Glutamatergic neuron (in vitro differentiated cells): ENCODE results near the gene NRIP1. TPM values are rescaled to one million over a fixed set of nuclear protein-coding genes. Genes with fewer than 3 reads are reported as not detected.

Experiments
- DNase-seq: peaks from one replicate; pipeline ENCODE4 v3.0.0; 2022
- H3K27ac Mint-ChIP-seq: one replicate; pipeline ENCODE4 v1.8.0; 2020; ENCODE audit warnings: mild to moderate bottlenecking, mixed read lengths, inconsistent platforms; ENCODE audit not compliant: unreplicated experiment
- H3K27me3 Mint-ChIP-seq: one replicate; pipeline ENCODE4 v1.8.0; 2020; ENCODE audit warnings: mild to moderate bottlenecking, moderate library complexity, mixed read lengths, inconsistent platforms; ENCODE audit not compliant: unreplicated experiment
- H3K36me3 Mint-ChIP-seq: one replicate; pipeline ENCODE4 v1.8.0; 2020; ENCODE audit warnings: mild to moderate bottlenecking, mixed read lengths, inconsistent platforms; ENCODE audit not compliant: unreplicated experiment
- H3K4me1 Mint-ChIP-seq: one replicate; pipeline ENCODE4 v1.8.0; 2020; ENCODE audit warnings: mild to moderate bottlenecking, low read depth, mixed read lengths, inconsistent platforms; ENCODE audit not compliant: unreplicated experiment
- H3K4me3 Mint-ChIP-seq: one replicate; pipeline ENCODE4 v1.8.0; 2020; ENCODE audit warnings: mild to moderate bottlenecking, mixed read lengths, inconsistent platforms; ENCODE audit not compliant: unreplicated experiment
- H3K9me3 Mint-ChIP-seq: one replicate; pipeline ENCODE4 v1.8.0; 2020; ENCODE audit warnings: mild to moderate bottlenecking, moderate library complexity, mixed read lengths, inconsistent platforms; ENCODE audit not compliant: unreplicated experiment
- total RNA-seq: library from RNA; stranded (reverse); fragmentation: NEBNext Ultra II Directional; extraction: Animal tissue kit (Norgen Biotek cat#: 25700); gene quantifications from one replicate; pipeline ENCODE4 v1.2.1, GENCODE V29; 2021; ENCODE audit not compliant: unreplicated experiment
- TF ChIP-seq, protein P1 (sequence below): fragments of 200-600 bp; sonication (generic); IDR thresholded peaks from one replicate; pipeline ENCODE4 v1.5.0; 2021; ENCODE audit not compliant: partially characterized antibody, unreplicated experiment

Gene NRIP1
- total RNA-seq, 1 donor from 2014 or later, result 51.5 TPM

- H3K9me3 Mint-ChIP-seq, result no peaks in the 10 kb centered on the region
- H3K27me3 Mint-ChIP-seq, result no peaks in the 10 kb centered on the region
- no peak for DNase-seq
- no peaks in the 10 kb centered on the region for H3K36me3 Mint-ChIP-seq
- peaks cover 10% of the 10 kb centered on the region for H3K4me1 Mint-ChIP-seq
- TF ChIP-seq, protein P1, sequence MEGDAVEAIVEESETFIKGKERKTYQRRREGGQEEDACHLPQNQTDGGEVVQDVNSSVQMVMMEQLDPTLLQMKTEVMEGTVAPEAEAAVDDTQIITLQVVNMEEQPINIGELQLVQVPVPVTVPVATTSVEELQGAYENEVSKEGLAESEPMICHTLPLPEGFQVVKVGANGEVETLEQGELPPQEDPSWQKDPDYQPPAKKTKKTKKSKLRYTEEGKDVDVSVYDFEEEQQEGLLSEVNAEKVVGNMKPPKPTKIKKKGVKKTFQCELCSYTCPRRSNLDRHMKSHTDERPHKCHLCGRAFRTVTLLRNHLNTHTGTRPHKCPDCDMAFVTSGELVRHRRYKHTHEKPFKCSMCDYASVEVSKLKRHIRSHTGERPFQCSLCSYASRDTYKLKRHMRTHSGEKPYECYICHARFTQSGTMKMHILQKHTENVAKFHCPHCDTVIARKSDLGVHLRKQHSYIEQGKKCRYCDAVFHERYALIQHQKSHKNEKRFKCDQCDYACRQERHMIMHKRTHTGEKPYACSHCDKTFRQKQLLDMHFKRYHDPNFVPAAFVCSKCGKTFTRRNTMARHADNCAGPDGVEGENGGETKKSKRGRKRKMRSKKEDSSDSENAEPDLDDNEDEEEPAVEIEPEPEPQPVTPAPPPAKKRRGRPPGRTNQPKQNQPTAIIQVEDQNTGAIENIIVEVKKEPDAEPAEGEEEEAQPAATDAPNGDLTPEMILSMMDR, result no peak
- H3K27ac Mint-ChIP-seq, result no peak overlapping the region
- H3K4me3 Mint-ChIP-seq, result no peak overlapping the region
Measured at GRCh38 chr21:14975136-14975919, 89.5 kb downstream of the NRIP1 start.

GRCh38 chr21:14972678-14973077, 92.1 kb downstream of the NRIP1 start:
- Mint-ChIP-seq H3K9me3 (peaks cover 3% of the 10 kb centered on the region), H3K27ac (no peak overlapping the region), H3K27me3 (no peaks in the 10 kb centered on the region), H3K4me3 (no peak overlapping the region), H3K4me1 (no peaks in the 10 kb centered on the region), H3K36me3 (peaks cover 3% of the 10 kb centered on the region)
- TF ChIP-seq, protein P1, result no peak
- no peak for DNase-seq

DNA sequence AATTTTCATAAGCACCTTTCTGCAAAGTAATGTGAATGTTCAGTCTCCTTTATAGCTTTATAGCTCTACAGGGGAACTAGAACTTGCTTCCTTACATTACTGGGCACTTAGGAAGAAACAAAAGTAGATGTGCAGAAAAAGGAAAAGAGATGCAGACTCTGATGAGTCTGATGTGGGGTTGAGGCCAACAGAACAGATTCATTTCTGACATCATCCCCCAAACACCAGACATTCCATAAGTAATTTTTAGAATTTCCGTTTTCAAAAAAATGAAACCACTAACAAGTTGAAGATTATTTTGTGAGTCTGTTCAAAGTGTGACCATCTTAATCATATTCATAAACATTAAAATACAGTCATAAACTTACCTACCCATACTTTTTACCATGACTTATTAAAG, 96.0 kb downstream of the NRIP1 start:
- TF ChIP-seq, protein P1, result no peak
- H3K9me3 Mint-ChIP-seq, result peaks cover 3% of the 10 kb centered on the region
- peaks cover 6% of the 10 kb centered on the region for H3K4me1 Mint-ChIP-seq
- no peaks in the 10 kb centered on the region for H3K27me3 Mint-ChIP-seq
- H3K27ac Mint-ChIP-seq, result no peak overlapping the region
- no peak for DNase-seq
- H3K4me3 Mint-ChIP-seq, result no peak overlapping the region
- peaks cover 15% of the 10 kb centered on the region for H3K36me3 Mint-ChIP-seq

- Mint-ChIP-seq H3K27ac (no peak overlapping the region), H3K36me3 (peaks cover 15% of the 10 kb centered on the region), H3K27me3 (no peaks in the 10 kb centered on the region), H3K4me3 (no peak overlapping the region), H3K4me1 (peaks cover 6% of the 10 kb centered on the region), H3K9me3 (peaks cover 3% of the 10 kb centered on the region)
- no peak for DNase-seq
- TF ChIP-seq, protein P1, result no peak
Measured at GRCh38 chr21:14968029-14968428, 96.8 kb downstream of the NRIP1 start.

DNA sequence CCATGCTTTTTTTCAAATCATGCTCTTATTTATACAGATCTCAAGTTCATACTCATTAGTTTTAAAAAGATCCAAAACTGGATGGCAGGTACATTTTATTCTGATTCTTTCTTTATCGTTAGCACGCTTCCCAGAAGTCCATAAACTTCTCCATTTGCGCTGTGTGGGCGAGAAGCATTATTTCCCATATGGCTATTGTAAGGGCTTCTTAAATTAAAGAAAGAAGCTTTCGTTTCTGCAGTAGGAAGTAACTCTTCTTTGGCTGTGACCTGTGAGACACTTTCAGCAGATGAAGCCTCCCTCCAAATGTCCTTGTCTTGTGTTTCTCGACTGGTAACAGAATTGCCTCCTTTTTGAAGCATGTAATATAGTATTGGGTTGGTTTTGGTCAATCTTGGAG, 100.2 kb downstream of the NRIP1 start:
- Mint-ChIP-seq H3K36me3 (peaks cover 15% of the 10 kb centered on the region), H3K27ac (no peak overlapping the region), H3K4me1 (peaks cover 8% of the 10 kb centered on the region), H3K4me3 (no peak overlapping the region), H3K9me3 (peaks cover 3% of the 10 kb centered on the region), H3K27me3 (no peaks in the 10 kb centered on the region)
- DNase-seq, result no peak
- TF ChIP-seq, protein P1, result no peak
